GM12878 (cell line): ENCODE data around the gene VAV2. TPM values are rescaled to one million over a fixed set of nuclear protein-coding genes. Genes with fewer than 3 reads are reported as not detected.

Source experiments
- ATAC-seq: fragments of 200-7000 bp; cut with Tn5 transposase; 3 replicates; pipeline ENCODE4 v1.9.1; 2020; ENCODE audit warnings: mild to moderate bottlenecking, moderate library complexity
- BruUV-seq: library from RNA; stranded (reverse); fragments of 400-500 nt; replicated peaks from 2 replicates; lab custom pipeline; 2021; lab: Mats Ljungman, UMichigan
- CTCF ChIA-PET: fragments of 300-600 bp; sonication (Branson Sonifier 250); formaldehyde crosslinking; extraction: SDS; loops from one replicate; lab custom pipeline; 2021; ENCODE audit warnings: inconsistent platforms; lab: Yijun Ruan, JAX
- POLR2A ChIA-PET: fragments of 350-600 bp; formaldehyde crosslinking; extraction: SDS; loops from one replicate; lab custom pipeline; 2021; ENCODE audit warnings: inconsistent platforms; lab: Charles Lee
- RAD21 ChIA-PET: fragments of 300-600 bp; sonication (Branson Sonifier 250); formaldehyde crosslinking; loops from one replicate; lab custom pipeline; 2023; ENCODE audit warnings: antibody characterized with exemption; ENCODE audit not compliant: unreplicated experiment; lab: Charles Lee
- SMC1A ChIA-PET: fragments of 300-600 bp; sonication (Branson Sonifier 250); formaldehyde crosslinking; loops from one replicate; lab custom pipeline; 2023; ENCODE audit not compliant: unreplicated experiment, uncharacterized antibody; lab: Charles Lee
- DNase-seq: peaks from one replicate; pipeline ENCODE4 v3.0.0-alpha.2; 2011; ENCODE audit warnings: low read depth, low spot score
- FAIRE-seq: peaks from 3 replicates; lab custom pipeline; 2011; peaks lifted over from hg19 to GRCh38; lab: Jason Lieb, UNC
- H2AFZ ChIP-seq: 2 replicates; pipeline ENCODE4 v1.6.0; 2011; ENCODE audit warnings: low read depth, low read length, control low read depth; ENCODE audit not compliant: control insufficient read depth
- H3K27ac ChIP-seq: 2 replicates; pipeline ENCODE4 v1.5.1; 2011; ENCODE audit warnings: control low read depth; ENCODE audit not compliant: control insufficient read depth, insufficient read depth
- H3K27me3 ChIP-seq, 2 experiments: replicated peaks in 1 of 2; 2 replicates each; pipeline versions ENCODE4 v1.6.0 to v1.6.1; 2011; ENCODE audit warnings: low read length in 1 of 2; ENCODE audit not compliant: control insufficient read depth in 2 of 2, insufficient read depth in 2 of 2
- H3K36me3 ChIP-seq, 2 experiments: 2 replicates each; pipeline ENCODE4 v1.5.1; 2011; ENCODE audit warnings: low read length in 1 of 2; ENCODE audit not compliant: control insufficient read depth in 2 of 2, insufficient read depth in 2 of 2
- H3K4me1 ChIP-seq: 2 replicates; pipeline ENCODE4 v1.6.1; 2011; ENCODE audit warnings: mild to moderate bottlenecking, low read length, moderate library complexity, mixed read lengths; ENCODE audit not compliant: control insufficient read depth, insufficient read depth
- H3K4me2 ChIP-seq: 2 replicates; pipeline ENCODE4 v1.6.0; 2011; ENCODE audit warnings: control low read depth; ENCODE audit not compliant: control insufficient read depth, insufficient read depth
- H3K4me3 ChIP-seq: fragments of 200-600 bp; sonication (generic); 2 replicates; pipeline ENCODE4 v1.5.1; 2016
- H3K79me2 ChIP-seq: 2 replicates; pipeline ENCODE4 v1.6.0; 2011; ENCODE audit warnings: low read length; ENCODE audit not compliant: control insufficient read depth, insufficient read depth
- H3K9ac ChIP-seq: 2 replicates; pipeline ENCODE4 v1.8.0; 2011; ENCODE audit warnings: low read length, control low read depth, mixed read lengths; ENCODE audit not compliant: control insufficient read depth, insufficient read depth
- H3K9me3 ChIP-seq: replicated peaks from 3 replicates; pipeline ENCODE4 v1.5.1; 2011; ENCODE audit warnings: mild to moderate bottlenecking, low read length; ENCODE audit not compliant: control insufficient read depth, insufficient read depth
- H4K20me1 ChIP-seq: 2 replicates; pipeline ENCODE4 v1.6.0; 2011; ENCODE audit not compliant: control insufficient read depth, insufficient read depth
- ASH2L ChIP-seq: fragments of 300-600, 200-600 bp; sonication (generic); IDR thresholded peaks from 2 replicates; pipeline ENCODE4 v1.6.1; 2017; ENCODE audit warnings: low read depth, mild to moderate bottlenecking, borderline replicate concordance
- BMI1 ChIP-seq: fragments of 450-650 bp; IDR thresholded peaks from 2 replicates; pipeline ENCODE4 v1.6.1; 2016; ENCODE audit warnings: mild to moderate bottlenecking, moderate library complexity, borderline replicate concordance
- KLF5 ChIP-seq: fragments of 450-650 bp; IDR thresholded peaks from 2 replicates; pipeline ENCODE4 v1.6.1; 2014; ENCODE audit warnings: mild to moderate bottlenecking; ENCODE audit not compliant: partially characterized antibody
- NFXL1 ChIP-seq: fragments of 450-650 bp; IDR thresholded peaks from 2 replicates; pipeline ENCODE4 v1.6.1; 2017; ENCODE audit warnings: antibody characterized with exemption, mild to moderate bottlenecking, borderline replicate concordance
- RBBP5 ChIP-seq: fragments of 200-600 bp; sonication (generic); conservative IDR thresholded peaks from 2 replicates; pipeline ENCODE4 v1.6.1; 2016
- SRF ChIP-seq, 2 experiments: IDR thresholded peaks; 2 replicates each; pipeline ENCODE4 v1.6.1; 2011; ENCODE audit warnings: low read depth in 2 of 2, low read length in 2 of 2, mild to moderate bottlenecking in 1 of 2, moderate library complexity in 1 of 2
- SUPT20H ChIP-seq: IDR thresholded peaks from 2 replicates; pipeline ENCODE4 v1.6.1; 2011; ENCODE audit warnings: low read depth, mild to moderate bottlenecking, low read length, moderate library complexity, borderline replicate concordance; ENCODE audit not compliant: control insufficient read depth
- TBL1XR1 ChIP-seq: IDR thresholded peaks from 2 replicates; pipeline ENCODE4 v1.6.1; 2012; ENCODE audit warnings: low read depth, low read length, improper control_type of control experiment
- TCF3 ChIP-seq: IDR thresholded peaks from 2 replicates; pipeline ENCODE4 v1.6.1; 2012; ENCODE audit warnings: low read depth, mild to moderate bottlenecking, low read length, borderline replicate concordance; ENCODE audit not compliant: insufficient read depth
- ZNF622 ChIP-seq: fragments of 450-650 bp; IDR thresholded peaks from 2 replicates; pipeline ENCODE4 v1.6.1; 2017; ENCODE audit warnings: mild to moderate bottlenecking, inconsistent platforms
- WGBS: methylation state at CpG from one replicate; pipeline ENCODE4 v1.1.6; 2016; ENCODE audit warnings: low lambda C conversion rate; ENCODE audit not compliant: insufficient replicate concordance, insufficient coverage; ENCODE audit errors: missing lambda C conversion rate; 5-methylcytosine and 5-hydroxymethylcytosine counted together
- in situ Hi-C: fragments of 300-500 bp; cut with MboI; formaldehyde crosslinking; loops from 9 replicates; pipeline ENCODE4 v1.14.3; 2018; ENCODE audit warnings: mixed read lengths
- intact Hi-C: fragments of 100-400 bp; cut with micrococcal nuclease; formaldehyde crosslinking; loops from one replicate; pipeline ENCODE4 v1.14.2; 2022; ENCODE audit not compliant: unreplicated experiment
- polyA plus RNA-seq, 11 experiments: library from polyadenylated mRNA; depleted of rRNA in 4 of 11; unstranded in 6 of 11; stranded (reverse) in 5 of 11; fragments of >200 nt; fragmentation: Nextera tagmentation in 4 of 11; fragmentation: Illumina TruSeq in 1 of 11; extraction: Ambion mirVana in 4 of 11; extraction: Trizol in 1 of 11; gene quantifications; 1 replicate in 1 of 11; 2 replicates in 10 of 11; pipeline versions ENCODE4 v1.2.1 to v1.2.3, GENCODE V29; 2011 to 2016; ENCODE audit warnings: inconsistent platforms in 2 of 11, missing spikeins in 2 of 11, low read depth in 1 of 11
- total RNA-seq, 4 experiments: library from RNA; depleted of rRNA in 3 of 4; stranded (reverse); fragments of >200 nt in 3 of 4; fragmentation: Illumina TruSeq in 1 of 4; extraction: Trizol in 1 of 4; gene quantifications; 2 replicates each; pipeline versions ENCODE4 v1.2.1 to v1.2.3, GENCODE V29; 2013 to 2021
- TF ChIP-seq, protein P1 (sequence below): IDR thresholded peaks from 2 replicates; pipeline ENCODE4 v1.6.1; 2011; ENCODE audit warnings: mild to moderate bottlenecking, low read depth, low read length, moderate library complexity; ENCODE audit not compliant: insufficient replicate concordance
- TF ChIP-seq, protein P2 (sequence below): fragments of 450-650 bp; formaldehyde crosslinking; IDR thresholded peaks from 2 replicates; pipeline ENCODE4 v1.4.0; 2022; ENCODE audit warnings: mild to moderate bottlenecking, moderate library complexity
- TF ChIP-seq, protein P3 (sequence below): fragments of 150-350 bp; IDR thresholded peaks from 2 replicates; pipeline ENCODE4 v1.6.1; 2014; ENCODE audit warnings: mild to moderate bottlenecking, low read depth, low read length
- TF ChIP-seq, protein P4 (sequence below), 3 experiments: IDR thresholded peaks in 2 of 3; conservative IDR thresholded peaks in 1 of 3; 2 replicates each; pipeline ENCODE4 v1.5.1; 2011; ENCODE audit warnings: low read depth in 3 of 3, low read length in 3 of 3, mild to moderate bottlenecking in 3 of 3, control low read depth in 2 of 3, moderate library complexity in 2 of 3, inconsistent platforms in 1 of 3, mixed read lengths in 1 of 3; ENCODE audit not compliant: control insufficient read depth in 2 of 3, insufficient read depth in 1 of 3; ENCODE audit errors: extremely low read depth in 1 of 3

The VAV2 gene
- total and polyA plus RNA-seq, 10 of the 15 experiments (the other 5 are each of a cell fraction or from before 2014, with no cell fraction given): 0.13 to 43.9 (median 16.9) TPM

DNA sequence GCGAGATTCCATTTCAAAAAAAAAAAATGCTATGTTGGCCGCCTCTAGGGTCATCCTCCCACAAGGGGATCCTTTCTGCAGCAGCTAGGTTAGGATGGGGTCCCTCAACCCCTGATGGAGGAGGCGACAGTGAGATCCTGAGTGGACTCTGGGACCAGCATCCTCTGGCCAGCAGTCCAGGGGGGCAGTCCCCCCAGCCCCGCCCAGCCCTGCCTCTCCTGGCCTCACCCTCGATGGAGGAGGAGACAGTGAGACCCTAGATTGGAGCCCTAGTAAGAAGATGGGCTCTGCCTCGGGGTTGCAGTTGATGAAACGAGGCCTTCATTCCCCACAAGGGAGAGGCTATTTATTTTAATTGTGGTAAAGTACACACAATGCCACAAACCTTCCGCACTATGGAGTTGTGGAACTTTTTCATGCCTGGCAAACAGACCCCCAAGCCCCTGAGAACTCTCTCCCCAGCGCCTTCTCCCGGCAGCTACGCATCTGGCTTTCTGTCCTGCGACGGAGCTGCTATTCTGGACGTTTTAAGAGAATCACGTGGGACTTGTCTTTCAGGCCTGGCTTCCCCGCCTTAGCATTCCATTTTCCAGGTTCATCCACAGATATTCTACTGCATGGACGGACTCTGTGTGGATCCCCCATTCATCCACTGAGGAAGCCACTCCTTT, 15.8 kb downstream of the VAV2 start:
- in situ Hi-C loops: no loop called here
- ATAC-seq (no peak), DNase-seq (no peak), FAIRE-seq (no peak)
- H3K27me3 ChIP-seq: no peaks in the 10 kb centered on the region
- H4K20me1 ChIP-seq: no peaks in the 10 kb centered on the region
- BruUV-seq: no TSS peak
- WGBS: 88% methylated on average over 17 of the region's 17 CpGs
- intact Hi-C loops: no loop called here
- H3K4me1 ChIP-seq: peaks cover 42% of the 10 kb centered on the region
- ChIA-PET SMC1A (interaction anchor here (1.5 kb wide), 1 partner anchor 17 kb away, joined by 4 read pairs; no protein-coding TSS in a partner anchor), CTCF (no interaction called here), POLR2A (no interaction called here), RAD21 (no interaction called here)
- no peak overlapping the region for H3K27ac ChIP-seq
- H3K9me3 ChIP-seq: no peaks in the 10 kb centered on the region
- H3K4me2 ChIP-seq: no peak overlapping the region
- H3K79me2 ChIP-seq: peaks cover 92% of the 10 kb centered on the region
- no peak overlapping the region for H3K4me3 ChIP-seq
- no peak overlapping the region for H3K9ac ChIP-seq
- H3K36me3 ChIP-seq: peaks cover 3 to 7% of the 10 kb centered on the region in 2 experiments; a peak in 3 of 4 replicates
- H2AFZ ChIP-seq: no peak overlapping the region
- no peak for TF ChIP-seq NFXL1
- TF ChIP-seq TCF3: no peak
- TF ChIP-seq BMI1: no peak
- TF ChIP-seq SRF (IDR thresholded peaks at IDR 0.05; ENCODE audit: low read depth in 2 of 2, low read length in 2 of 2): no peak
- TF ChIP-seq TBL1XR1: no peak
- TF ChIP-seq ASH2L: no peak
- TF ChIP-seq KLF5: no peak
- no peak for TF ChIP-seq SUPT20H
- TF ChIP-seq, protein P1, sequence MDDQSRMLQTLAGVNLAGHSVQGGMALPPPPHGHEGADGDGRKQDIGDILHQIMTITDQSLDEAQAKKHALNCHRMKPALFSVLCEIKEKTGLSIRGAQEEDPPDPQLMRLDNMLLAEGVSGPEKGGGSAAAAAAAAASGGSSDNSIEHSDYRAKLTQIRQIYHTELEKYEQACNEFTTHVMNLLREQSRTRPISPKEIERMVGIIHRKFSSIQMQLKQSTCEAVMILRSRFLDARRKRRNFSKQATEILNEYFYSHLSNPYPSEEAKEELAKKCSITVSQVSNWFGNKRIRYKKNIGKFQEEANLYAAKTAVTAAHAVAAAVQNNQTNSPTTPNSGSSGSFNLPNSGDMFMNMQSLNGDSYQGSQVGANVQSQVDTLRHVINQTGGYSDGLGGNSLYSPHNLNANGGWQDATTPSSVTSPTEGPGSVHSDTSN: no peak
- TF ChIP-seq, protein P2, sequence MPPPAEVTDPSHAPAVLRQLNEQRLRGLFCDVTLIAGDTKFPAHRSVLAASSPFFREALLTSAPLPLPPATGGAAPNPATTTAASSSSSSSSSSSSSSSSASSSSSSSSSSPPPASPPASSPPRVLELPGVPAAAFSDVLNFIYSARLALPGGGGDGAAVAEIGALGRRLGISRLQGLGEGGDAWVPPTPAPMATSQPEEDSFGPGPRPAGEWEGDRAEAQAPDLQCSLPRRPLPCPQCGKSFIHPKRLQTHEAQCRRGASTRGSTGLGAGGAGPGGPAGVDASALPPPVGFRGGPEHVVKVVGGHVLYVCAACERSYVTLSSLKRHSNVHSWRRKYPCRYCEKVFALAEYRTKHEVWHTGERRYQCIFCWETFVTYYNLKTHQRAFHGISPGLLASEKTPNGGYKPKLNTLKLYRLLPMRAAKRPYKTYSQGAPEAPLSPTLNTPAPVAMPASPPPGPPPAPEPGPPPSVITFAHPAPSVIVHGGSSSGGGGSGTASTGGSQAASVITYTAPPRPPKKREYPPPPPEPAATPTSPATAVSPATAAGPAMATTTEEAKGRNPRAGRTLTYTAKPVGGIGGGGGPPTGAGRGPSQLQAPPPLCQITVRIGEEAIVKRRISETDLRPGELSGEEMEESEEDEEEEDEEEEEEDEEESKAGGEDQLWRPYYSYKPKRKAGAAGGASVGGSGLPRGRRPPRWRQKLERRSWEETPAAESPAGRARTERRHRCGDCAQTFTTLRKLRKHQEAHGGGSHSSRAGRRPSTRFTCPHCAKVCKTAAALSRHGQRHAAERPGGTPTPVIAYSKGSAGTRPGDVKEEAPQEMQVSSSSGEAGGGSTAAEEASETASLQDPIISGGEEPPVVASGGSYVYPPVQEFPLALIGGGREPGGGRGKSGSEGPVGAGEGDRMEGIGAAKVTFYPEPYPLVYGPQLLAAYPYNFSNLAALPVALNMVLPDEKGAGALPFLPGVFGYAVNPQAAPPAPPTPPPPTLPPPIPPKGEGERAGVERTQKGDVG: no peak
- TF ChIP-seq RBBP5: no peak
- TF ChIP-seq, protein P3, sequence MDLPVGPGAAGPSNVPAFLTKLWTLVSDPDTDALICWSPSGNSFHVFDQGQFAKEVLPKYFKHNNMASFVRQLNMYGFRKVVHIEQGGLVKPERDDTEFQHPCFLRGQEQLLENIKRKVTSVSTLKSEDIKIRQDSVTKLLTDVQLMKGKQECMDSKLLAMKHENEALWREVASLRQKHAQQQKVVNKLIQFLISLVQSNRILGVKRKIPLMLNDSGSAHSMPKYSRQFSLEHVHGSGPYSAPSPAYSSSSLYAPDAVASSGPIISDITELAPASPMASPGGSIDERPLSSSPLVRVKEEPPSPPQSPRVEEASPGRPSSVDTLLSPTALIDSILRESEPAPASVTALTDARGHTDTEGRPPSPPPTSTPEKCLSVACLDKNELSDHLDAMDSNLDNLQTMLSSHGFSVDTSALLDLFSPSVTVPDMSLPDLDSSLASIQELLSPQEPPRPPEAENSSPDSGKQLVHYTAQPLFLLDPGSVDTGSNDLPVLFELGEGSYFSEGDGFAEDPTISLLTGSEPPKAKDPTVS: no peak
- TF ChIP-seq ZNF622: no peak
- TF ChIP-seq, protein P4, sequence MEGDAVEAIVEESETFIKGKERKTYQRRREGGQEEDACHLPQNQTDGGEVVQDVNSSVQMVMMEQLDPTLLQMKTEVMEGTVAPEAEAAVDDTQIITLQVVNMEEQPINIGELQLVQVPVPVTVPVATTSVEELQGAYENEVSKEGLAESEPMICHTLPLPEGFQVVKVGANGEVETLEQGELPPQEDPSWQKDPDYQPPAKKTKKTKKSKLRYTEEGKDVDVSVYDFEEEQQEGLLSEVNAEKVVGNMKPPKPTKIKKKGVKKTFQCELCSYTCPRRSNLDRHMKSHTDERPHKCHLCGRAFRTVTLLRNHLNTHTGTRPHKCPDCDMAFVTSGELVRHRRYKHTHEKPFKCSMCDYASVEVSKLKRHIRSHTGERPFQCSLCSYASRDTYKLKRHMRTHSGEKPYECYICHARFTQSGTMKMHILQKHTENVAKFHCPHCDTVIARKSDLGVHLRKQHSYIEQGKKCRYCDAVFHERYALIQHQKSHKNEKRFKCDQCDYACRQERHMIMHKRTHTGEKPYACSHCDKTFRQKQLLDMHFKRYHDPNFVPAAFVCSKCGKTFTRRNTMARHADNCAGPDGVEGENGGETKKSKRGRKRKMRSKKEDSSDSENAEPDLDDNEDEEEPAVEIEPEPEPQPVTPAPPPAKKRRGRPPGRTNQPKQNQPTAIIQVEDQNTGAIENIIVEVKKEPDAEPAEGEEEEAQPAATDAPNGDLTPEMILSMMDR (IDR thresholded peaks at IDR 0.05 in 2 of 3, conservative IDR thresholded peaks at IDR 0.05 in 1 of 3; ENCODE audit: control insufficient read depth in 2 of 3, extremely low read depth in 1 of 3, insufficient read depth in 1 of 3, low read depth in 3 of 3, low read length in 3 of 3): no peak
